OCI-LY1 (cell line): Measurements from ENCODE around the gene RPS27A.
"Not testable (repeated sequence)": the region's sequence is repeated elsewhere in the genome, so short reads cannot be mapped to it uniquely, and the experiment has no call there.

Experiments
- H2AFZ ChIP-seq: fragments of 200-600 bp; sonication (generic), shearing (Covaris generic); 2 replicates; pipeline ENCODE4 v1.6.0; 2014; ENCODE audit warnings: antibody characterized with exemption, mild to moderate bottlenecking, low read length
- H3F3A ChIP-seq: fragments of 200-600 bp; sonication (generic), shearing (Covaris generic); 2 replicates; pipeline ENCODE4 v1.6.0; 2014; ENCODE audit warnings: mild to moderate bottlenecking, antibody characterized with exemption, low read length, moderate library complexity; ENCODE audit not compliant: insufficient read depth
- H3K27ac ChIP-seq: fragments of 200-600 bp; sonication (generic); 2 replicates; pipeline ENCODE4 v1.5.1; 2014; ENCODE audit warnings: low read length, mixed run types, mild to moderate bottlenecking, low read depth; ENCODE audit not compliant: poor library complexity, severe bottlenecking
- H3K27me3 ChIP-seq: fragments of 200-600 bp; sonication (generic); 2 replicates; pipeline ENCODE4 v1.6.0; 2014; ENCODE audit warnings: antibody characterized with exemption, mild to moderate bottlenecking, low read length, moderate library complexity; ENCODE audit not compliant: insufficient read depth
- H3K36me3 ChIP-seq: fragments of 200-600 bp; sonication (generic); 2 replicates; pipeline ENCODE4 v1.6.1; 2014; ENCODE audit warnings: mild to moderate bottlenecking, antibody characterized with exemption, low read length, moderate library complexity, mixed read lengths; ENCODE audit not compliant: insufficient read depth
- H3K4me1 ChIP-seq: fragments of 200-600 bp; sonication (generic); 2 replicates; pipeline ENCODE4 v1.5.1; 2014; ENCODE audit warnings: mild to moderate bottlenecking, low read length, moderate library complexity; ENCODE audit not compliant: insufficient read depth, severe bottlenecking
- H3K4me2 ChIP-seq: fragments of 200-600 bp; sonication (generic), shearing (Covaris generic); 2 replicates; pipeline ENCODE4 v1.6.1; 2014; ENCODE audit warnings: low read length
- H3K4me3 ChIP-seq: fragments of 200-600 bp; sonication (generic); 2 replicates; pipeline ENCODE4 v1.5.1; 2014; ENCODE audit warnings: low read length, low read depth, mild to moderate bottlenecking, mixed read lengths; ENCODE audit not compliant: poor library complexity, severe bottlenecking
- H3K79me2 ChIP-seq: fragments of 200-600 bp; shearing (Covaris generic); 2 replicates; pipeline ENCODE4 v1.6.1; 2016; ENCODE audit warnings: mixed run types, low read length, mixed read lengths; ENCODE audit not compliant: insufficient read depth
- H3K9ac ChIP-seq: fragments of 200-600 bp; sonication (generic), shearing (Covaris generic); 2 replicates; pipeline ENCODE4 v1.6.1; 2014; ENCODE audit warnings: mild to moderate bottlenecking, low read length, mixed read lengths
- H3K9me2 ChIP-seq: fragments of 200-600 bp; sonication (generic), shearing (Covaris generic); 2 replicates; pipeline ENCODE4 v1.6.1; 2014; ENCODE audit warnings: low read depth, mild to moderate bottlenecking, low read length, mixed read lengths
- H3K9me3 ChIP-seq: fragments of 200-600 bp; shearing (Covaris generic); 2 replicates; pipeline ENCODE4 v1.6.1; 2014; ENCODE audit warnings: low read length, mixed read lengths
- H4K20me1 ChIP-seq: fragments of 200-600 bp; sonication (generic), shearing (Covaris generic); 2 replicates; pipeline ENCODE4 v1.6.0; 2016; ENCODE audit warnings: mild to moderate bottlenecking, low read length; ENCODE audit not compliant: insufficient read depth
- CTCF ChIP-seq: fragments of 200-600 bp; sonication (generic), shearing (Covaris generic); IDR thresholded peaks from 2 replicates; pipeline ENCODE4 v1.5.1; 2017; ENCODE audit warnings: mild to moderate bottlenecking, antibody characterized with exemption, low read length, moderate library complexity, mixed read lengths
- EZH2 ChIP-seq: fragments of 200-600 bp; sonication (generic), shearing (Covaris generic); IDR thresholded peaks from 2 replicates; pipeline ENCODE4 v1.8.0; 2017; ENCODE audit warnings: borderline replicate concordance, mixed run types, mild to moderate bottlenecking, antibody characterized with exemption, low read length, moderate library complexity, mixed read lengths

Gene RPS27A

GRCh38 chr2:55236992-55237543 is 4.6 kb downstream of the RPS27A start:
- Histone ChIP-seq H3K27me3 (no peaks in the 10 kb centered on the region), H3K4me1 (peaks cover 20% of the 10 kb centered on the region), H3K27ac (no peak overlapping the region), H3K9me2 (no peaks in the 10 kb centered on the region), H3K36me3 (peaks cover 65% of the 10 kb centered on the region), H3K79me2 (peaks cover 16% of the 10 kb centered on the region), H3F3A (peaks cover 15% of the 10 kb centered on the region), H3K4me2 (no peak overlapping the region), H2AFZ (no peak overlapping the region), H4K20me1 (no peaks in the 10 kb centered on the region), H3K9me3 (no peaks in the 10 kb centered on the region), H3K4me3 (no peak overlapping the region), H3K9ac (no peak overlapping the region)
- no peak for TF ChIP-seq EZH2
- no peak for TF ChIP-seq CTCF

- Histone ChIP-seq H3K79me2 (no peaks in the 10 kb centered on the region), H4K20me1 (no peaks in the 10 kb centered on the region), H3K9me2 (no peaks in the 10 kb centered on the region), H3K4me2 (no peak overlapping the region), H2AFZ (no peak overlapping the region), H3K4me3 (no peak overlapping the region), H3K36me3 (peaks cover 65% of the 10 kb centered on the region), H3K9me3 (no peaks in the 10 kb centered on the region), H3F3A (peaks cover 15% of the 10 kb centered on the region), H3K4me1 (peaks cover 6% of the 10 kb centered on the region), H3K27me3 (no peaks in the 10 kb centered on the region), H3K27ac (no peak overlapping the region), H3K9ac (no peak overlapping the region)
- TF ChIP-seq CTCF = no peak
These were observed 7.3 kb downstream of the RPS27A start for GRCh38 chr2:55239656-55240222.

GRCh38 chr2:55241582-55241981 is 9.1 kb downstream of the RPS27A start:
- not testable (repeated sequence) for H3K9me3 ChIP-seq, H3K4me2 ChIP-seq, H3K9me2 ChIP-seq

GRCh38 chr2:55242617-55243016 is 10.1 kb downstream of the RPS27A start:
- no peak overlapping the region for H3K27ac ChIP-seq
- TF ChIP-seq EZH2 = no peak
- no peak for TF ChIP-seq CTCF
- H3K79me2 ChIP-seq = no peaks in the 10 kb centered on the region

More at GRCh38 chr2:55241582-55241981, 9.1 kb downstream of the RPS27A start:
- not testable (repeated sequence) for H4K20me1 ChIP-seq, H2AFZ ChIP-seq, H3K79me2 ChIP-seq, H3K4me3 ChIP-seq, H3K27me3 ChIP-seq, H3K4me1 ChIP-seq, H3F3A ChIP-seq, H3K27ac ChIP-seq, H3K9ac ChIP-seq
- peaks cover 62% of the 10 kb centered on the region for H3K36me3 ChIP-seq

More at GRCh38 chr2:55242617-55243016, 10.1 kb downstream of the RPS27A start:
- Histone ChIP-seq H2AFZ (no peak overlapping the region), H3K4me2 (no peak overlapping the region), H3K4me3 (no peak overlapping the region), H3K4me1 (no peaks in the 10 kb centered on the region), H3K9ac (no peak overlapping the region), H3F3A (no peaks in the 10 kb centered on the region), H3K27me3 (no peaks in the 10 kb centered on the region), H3K9me2 (no peaks in the 10 kb centered on the region), H3K9me3 (no peaks in the 10 kb centered on the region), H3K36me3 (peaks cover 62% of the 10 kb centered on the region), H4K20me1 (no peaks in the 10 kb centered on the region)
